Subcutaneous abdominal adipose tissue (tissue), 5 donors: Measurements from ENCODE around the gene AASDHPPT.

Source experiments
- H3K27ac ChIP-seq: one replicate; pipeline ENCODE4 v1.7.0; 2013; ENCODE audit warnings: low read depth, mild to moderate bottlenecking, inconsistent platforms, low read length, moderate library complexity
- H3K27me3 ChIP-seq, 5 donors: one replicate each; pipeline ENCODE4 v1.7.0; 2013; ENCODE audit warnings: low read length in 5 of 5, inconsistent platforms in 1 of 5; ENCODE audit not compliant: control insufficient read depth in 5 of 5, insufficient read depth in 4 of 5
- H3K36me3 ChIP-seq, 5 donors: one replicate each; pipeline ENCODE4 v1.7.0; 2013; ENCODE audit warnings: low read length in 5 of 5; ENCODE audit not compliant: control insufficient read depth in 5 of 5, insufficient read depth in 5 of 5
- H3K4me1 ChIP-seq, 5 donors: one replicate each; pipeline ENCODE4 v1.7.0; 2013; ENCODE audit warnings: low read length in 5 of 5, mild to moderate bottlenecking in 3 of 5, moderate library complexity in 1 of 5; ENCODE audit not compliant: control insufficient read depth in 5 of 5, insufficient read depth in 5 of 5
- H3K4me3 ChIP-seq, 5 donors: one replicate each; pipeline ENCODE4 v1.7.0; 2013; ENCODE audit warnings: low read length in 5 of 5, low read depth in 1 of 5
- H3K9ac ChIP-seq, 5 donors: one replicate each; pipeline ENCODE4 v1.7.0; 2013; ENCODE audit warnings: low read length in 5 of 5, mild to moderate bottlenecking in 4 of 5, moderate library complexity in 3 of 5
- H3K9me3 ChIP-seq, 5 donors: one replicate each; pipeline ENCODE4 v1.7.0; 2013; ENCODE audit warnings: low read length in 5 of 5; ENCODE audit not compliant: control insufficient read depth in 5 of 5
- donor health status: healthy.
- donor health status: healthy.
- donor health status: healthy.
- donor health status: healthy.
- donor health status: healthy.

AASDHPPT gene

GRCh38 chr11:106105986-106106385 is 28.5 kb downstream of the AASDHPPT start:
- Histone ChIP-seq H3K9ac (no peak overlapping the region), H3K36me3 (no peaks in the 10 kb centered on the region), H3K4me1 (no peaks in the 10 kb centered on the region), H3K27me3 (no peaks in the 10 kb centered on the region), H3K9me3 (no peaks in the 10 kb centered on the region), H3K4me3 (no peak overlapping the region), H3K27ac (no peak overlapping the region)

GRCh38 chr11:106121570-106122320 is 44.3 kb downstream of the AASDHPPT start:
- Histone ChIP-seq H3K27ac (no peak overlapping the region), H3K4me1 (no peaks in the 10 kb centered on the region), H3K4me3 (no peak overlapping the region), H3K9me3 (peaks cover 0 to 4% (median 0%) of the 10 kb centered on the region in 5 donors), H3K36me3 (no peaks in the 10 kb centered on the region), H3K9ac (no peak overlapping the region), H3K27me3 (no peaks in the 10 kb centered on the region)

- Histone ChIP-seq H3K27me3 (no peaks in the 10 kb centered on the region), H3K4me3 (no peak overlapping the region), H3K9me3 (no peaks in the 10 kb centered on the region), H3K4me1 (no peaks in the 10 kb centered on the region), H3K27ac (no peak overlapping the region), H3K36me3 (no peaks in the 10 kb centered on the region), H3K9ac (no peak overlapping the region)
Measured at GRCh38 chr11:106127604-106128003, 50.1 kb downstream of the AASDHPPT start.

- Histone ChIP-seq H3K36me3 (no peaks in the 10 kb centered on the region), H3K27ac (no peak overlapping the region), H3K4me1 (no peaks in the 10 kb centered on the region), H3K9me3 (no peaks in the 10 kb centered on the region), H3K27me3 (no peaks in the 10 kb centered on the region), H3K9ac (no peak overlapping the region), H3K4me3 (no peak overlapping the region)
Measured at GRCh38 chr11:106128740-106129139, 51.3 kb downstream of the AASDHPPT start.

- no peak overlapping the region for H3K27ac ChIP-seq
- H3K27me3 ChIP-seq = no peaks in the 10 kb centered on the region
- H3K4me3 ChIP-seq = no peak overlapping the region
- no peak overlapping the region for H3K9ac ChIP-seq
- H3K9me3 ChIP-seq = no peaks in the 10 kb centered on the region
- no peaks in the 10 kb centered on the region for H3K4me1 ChIP-seq
- H3K36me3 ChIP-seq = no peaks in the 10 kb centered on the region
Measured at GRCh38 chr11:106131998-106132397, 54.5 kb downstream of the AASDHPPT start.

GRCh38 chr11:106132582-106133354 is 55.3 kb downstream of the AASDHPPT start:
- H3K27me3 ChIP-seq = no peaks in the 10 kb centered on the region
- H3K4me3 ChIP-seq = no peak overlapping the region
- no peaks in the 10 kb centered on the region for H3K4me1 ChIP-seq
- no peaks in the 10 kb centered on the region for H3K9me3 ChIP-seq
- H3K27ac ChIP-seq = no peak overlapping the region
- no peaks in the 10 kb centered on the region for H3K36me3 ChIP-seq
- H3K9ac ChIP-seq = no peak overlapping the region

GRCh38 chr11:106133529-106133928 is 56.1 kb downstream of the AASDHPPT start:
- Histone ChIP-seq H3K9me3 (peaks cover 0 to 5% (median 0%) of the 10 kb centered on the region in 5 donors), H3K27ac (no peak overlapping the region), H3K4me3 (no peak overlapping the region), H3K27me3 (no peaks in the 10 kb centered on the region), H3K4me1 (no peaks in the 10 kb centered on the region), H3K36me3 (no peaks in the 10 kb centered on the region), H3K9ac (no peak overlapping the region)

GRCh38 chr11:106137061-106137460 is 59.6 kb downstream of the AASDHPPT start:
- no peaks in the 10 kb centered on the region for H3K4me1 ChIP-seq
- no peaks in the 10 kb centered on the region for H3K36me3 ChIP-seq
- no peak overlapping the region for H3K9ac ChIP-seq
- no peak overlapping the region for H3K4me3 ChIP-seq
- H3K27ac ChIP-seq = no peak overlapping the region
- peaks cover 0 to 5% (median 0%) of the 10 kb centered on the region in 5 donors for H3K9me3 ChIP-seq
- no peaks in the 10 kb centered on the region for H3K27me3 ChIP-seq

GRCh38 chr11:106137758-106138157 is 60.3 kb downstream of the AASDHPPT start:
- Histone ChIP-seq H3K9me3 (peaks cover 0 to 5% (median 0%) of the 10 kb centered on the region in 5 donors), H3K4me3 (no peak overlapping the region), H3K27ac (no peak overlapping the region), H3K27me3 (no peaks in the 10 kb centered on the region), H3K36me3 (no peaks in the 10 kb centered on the region), H3K4me1 (no peaks in the 10 kb centered on the region), H3K9ac (no peak overlapping the region)
